Placental pericyte (primary cell): ENCODE measurements around the gene ARSH. TPM values are rescaled to one million over a fixed set of nuclear protein-coding genes. Genes with fewer than 3 reads are reported as not detected.

Experiments
- small RNA-seq: library from RNA; depleted of rRNA; stranded (forward); fragments of <200 nt; gene quantifications from one replicate; pipeline ENCODE3, GENCODE V24; 2012; ENCODE audit warnings: low replicate concordance
- total RNA-seq: library from RNA; depleted of rRNA; stranded (reverse); fragments of >200 nt; gene quantifications from 2 replicates; pipeline ENCODE4 v1.2.3, GENCODE V29; 2012

Gene ARSH
- total RNA-seq, result not detected in 2 replicates

GRCh38 chrX:3006495-3006894, at the start of gene ARSH:
Gene ARSH (plus strand): TSS chrX:3006546. CDS start chrX:3006613, 67 bp downstream.

Small RNA genes within 50 kb of the gene (small RNA-seq; reads per million reads assigned to genes)
- not detected for gene RN7SL578P

Other genes starting within 250 kb of the ARSH start
- 4.2 and 18.2 TPM in 2 replicates for gene GYG2, start 177.6 kb upstream of the ARSH start, total RNA-seq
- 14.5 and 20.1 TPM in 2 replicates for gene ARSD, start 77.2 kb upstream of the ARSH start, total RNA-seq
- gene ARSF, start 34.9 kb downstream of the ARSH start, total RNA-seq, result not detected in 2 replicates